KOPT-K1 (cell line): ENCODE results near the gene PNN.
"Not testable (repeated sequence)": the region's sequence is repeated elsewhere in the genome, so short reads cannot be mapped to it uniquely, and the experiment has no call there.

ENCODE experiments used
- H3K27ac ChIP-seq: fragments of 200-600 bp; sonication (generic); 2 replicates; pipeline ENCODE4 v1.5.1; 2016; ENCODE audit warnings: antibody characterized with exemption, mild to moderate bottlenecking, low read depth, low read length; ENCODE audit not compliant: poor library complexity, severe bottlenecking
- H3K36me3 ChIP-seq: fragments of 200-600 bp; sonication (generic); 2 replicates; pipeline ENCODE4 v1.5.1; 2017; ENCODE audit warnings: antibody characterized with exemption, mild to moderate bottlenecking, low read length, moderate library complexity; ENCODE audit not compliant: insufficient read depth
- H3K9me3 ChIP-seq: fragments of 200-600 bp; sonication (generic); 2 replicates; pipeline ENCODE4 v1.5.1; 2017; ENCODE audit warnings: antibody characterized with exemption, low read length, mild to moderate bottlenecking; ENCODE audit not compliant: insufficient read depth, poor library complexity, severe bottlenecking

The PNN gene

GRCh38 chr14:39174560-39175444 is at the start of gene PNN:
TSS of gene PNN (plus strand) at chr14:39175254. CDS start at chr14:39175280, 26 bp downstream.
- peaks cover 39% of the 10 kb centered on the region for H3K36me3 ChIP-seq
- no peaks in the 10 kb centered on the region for H3K9me3 ChIP-seq
- peak within 1 kb of the TSS; percentile 85 for H3K27ac ChIP-seq

DNA sequence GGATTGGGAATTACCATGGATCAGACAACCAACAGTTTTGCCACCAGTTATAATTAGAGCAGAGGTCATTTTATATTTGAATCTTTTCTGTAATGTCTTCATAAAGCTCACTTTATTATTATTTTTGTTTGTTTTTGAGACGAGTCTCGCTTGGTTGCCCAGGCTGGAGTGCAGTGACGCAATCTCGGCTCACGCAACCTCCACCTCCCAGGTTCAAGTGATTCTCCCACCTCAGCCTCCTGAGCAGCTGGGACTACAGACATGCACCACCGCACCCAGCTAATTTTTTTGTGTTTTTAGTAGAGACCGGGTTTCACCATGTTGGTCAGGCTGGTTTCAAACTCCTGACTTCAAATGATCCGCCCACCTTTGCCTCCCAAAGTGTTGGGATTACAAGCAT is 37.2 kb upstream of the PNN start:
- H3K9me3 ChIP-seq, result peaks cover 16% of the 10 kb centered on the region
- not testable (repeated sequence) for H3K27ac ChIP-seq
- H3K36me3 ChIP-seq, result peaks cover 85% of the 10 kb centered on the region

DNA sequence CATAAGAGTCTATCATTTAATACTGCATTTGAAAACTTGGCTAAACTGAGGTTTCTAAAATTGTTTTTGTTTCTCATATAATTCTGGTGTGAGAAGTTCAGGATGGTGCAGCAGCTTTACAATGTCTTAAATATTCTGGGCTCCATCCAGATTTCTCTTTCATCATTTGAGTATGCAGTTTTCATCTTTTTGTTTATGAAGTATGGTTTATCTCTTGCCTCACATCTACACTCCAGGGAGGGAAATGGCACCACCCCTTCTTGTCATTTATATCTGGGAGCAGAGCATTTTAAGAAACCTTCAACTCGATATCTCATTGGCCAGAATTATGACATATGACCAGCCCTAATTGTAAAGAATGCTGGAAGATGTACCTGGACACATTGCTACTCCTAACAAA is 36.6 kb upstream of the PNN start:
- peaks cover 16% of the 10 kb centered on the region for H3K9me3 ChIP-seq
- H3K27ac ChIP-seq, result no peak overlapping the region
- peaks cover 83% of the 10 kb centered on the region for H3K36me3 ChIP-seq

GRCh38 chr14:39140170-39140569 is 34.9 kb upstream of the PNN start:
- Histone ChIP-seq H3K27ac (no peak overlapping the region), H3K9me3 (peaks cover 16% of the 10 kb centered on the region), H3K36me3 (peaks cover 65% of the 10 kb centered on the region)

- H3K27ac ChIP-seq, result not testable (repeated sequence)
- H3K36me3 ChIP-seq, result peaks cover 60% of the 10 kb centered on the region
- peaks cover 16% of the 10 kb centered on the region for H3K9me3 ChIP-seq
Measured at GRCh38 chr14:39141623-39142022, 33.4 kb upstream of the PNN start.

DNA sequence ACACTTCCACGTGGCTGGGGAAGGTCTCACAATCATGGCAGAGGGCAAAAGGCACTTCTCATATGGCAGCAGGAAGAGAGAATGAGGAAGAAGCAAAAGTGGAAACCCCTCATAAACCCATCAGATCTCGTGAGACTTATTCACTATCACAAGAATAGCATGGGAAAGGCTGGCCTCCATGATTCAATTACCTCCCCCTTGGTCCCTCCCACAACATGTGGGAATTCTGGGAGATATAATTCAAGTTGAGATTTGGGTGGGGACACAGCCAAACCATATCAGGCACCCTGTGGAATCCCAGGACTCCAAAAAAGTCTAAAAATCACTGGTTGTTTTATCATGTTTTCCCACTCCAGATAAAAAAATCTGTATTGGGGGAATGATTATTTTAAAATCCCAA is 31.8 kb upstream of the PNN start:
- H3K27ac ChIP-seq, result not testable (repeated sequence)
- Histone ChIP-seq H3K36me3 (peaks cover 60% of the 10 kb centered on the region), H3K9me3 (peaks cover 16% of the 10 kb centered on the region)

DNA sequence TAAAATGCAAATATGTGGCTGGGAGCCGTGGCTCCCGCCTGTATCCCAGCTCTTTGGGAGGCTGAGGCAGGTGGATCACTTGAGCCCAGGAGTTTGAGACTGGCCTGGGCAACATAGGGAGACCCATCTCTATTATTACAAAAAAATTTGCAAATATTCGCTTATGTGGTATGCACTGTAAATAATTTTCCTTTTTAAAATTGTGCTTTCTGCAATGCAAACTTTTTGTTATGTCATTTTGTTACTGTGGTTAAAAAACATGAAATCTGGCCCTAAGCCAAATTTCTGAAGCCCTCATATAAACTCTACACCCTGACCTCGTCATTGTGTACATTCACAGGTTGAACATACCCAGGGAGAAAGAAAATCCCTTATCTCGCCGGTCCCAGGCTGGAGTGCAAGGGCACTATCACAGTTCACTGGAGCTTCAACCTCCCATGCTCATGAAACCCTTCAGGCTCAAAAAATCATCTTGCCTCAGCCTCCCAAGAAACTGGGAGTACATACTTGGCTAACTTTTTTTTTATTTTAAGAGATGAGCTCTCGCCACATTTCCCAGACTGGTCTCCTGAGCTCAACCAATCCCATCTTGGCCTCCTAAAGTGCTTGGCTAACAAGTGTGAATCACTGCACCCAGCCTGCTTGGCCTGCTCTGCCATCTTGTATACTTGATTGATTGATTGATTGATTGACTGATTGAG is 29.6 kb upstream of the PNN start:
- peaks cover 16% of the 10 kb centered on the region for H3K9me3 ChIP-seq
- no peak overlapping the region for H3K27ac ChIP-seq
- H3K36me3 ChIP-seq, result peaks cover 59% of the 10 kb centered on the region

GRCh38 chr14:39154594-39155189 is 20.4 kb upstream of the PNN start:
- H3K36me3 ChIP-seq, result peaks cover 84% of the 10 kb centered on the region

DNA sequence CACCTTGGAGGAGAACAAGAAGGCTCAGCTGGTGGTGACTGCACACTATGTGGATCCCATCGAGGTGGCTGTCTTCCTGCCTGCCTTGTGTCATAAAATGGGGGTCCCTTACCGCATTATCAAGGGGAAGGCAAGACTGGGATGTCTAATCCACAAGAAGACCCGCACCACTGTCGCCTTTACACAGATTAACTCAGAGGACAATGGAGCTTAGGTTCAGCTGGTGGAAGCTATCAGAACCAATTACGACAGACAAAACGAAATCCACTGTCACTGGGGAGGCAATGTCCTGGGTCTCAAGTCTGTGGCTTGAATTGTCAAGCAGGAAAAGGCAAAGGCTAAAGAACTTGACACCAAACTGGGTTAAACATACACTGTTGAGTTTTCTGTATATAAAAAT is 17.6 kb upstream of the PNN start:
- Histone ChIP-seq H3K27ac (no peak overlapping the region), H3K36me3 (peaks cover 84% of the 10 kb centered on the region), H3K9me3 (no peaks in the 10 kb centered on the region)

More at GRCh38 chr14:39154594-39155189, 20.4 kb upstream of the PNN start:
- no peaks in the 10 kb centered on the region for H3K9me3 ChIP-seq
- H3K27ac ChIP-seq, result no peak overlapping the region

GRCh38 chr14:39158222-39158858 is 16.7 kb upstream of the PNN start:
- Histone ChIP-seq H3K9me3 (no peaks in the 10 kb centered on the region), H3K36me3 (peaks cover 84% of the 10 kb centered on the region), H3K27ac (no peak overlapping the region)

GRCh38 chr14:39160494-39160893 is 14.6 kb upstream of the PNN start:
- Histone ChIP-seq H3K36me3 (peaks cover 87% of the 10 kb centered on the region), H3K27ac (no peak overlapping the region), H3K9me3 (no peaks in the 10 kb centered on the region)

DNA sequence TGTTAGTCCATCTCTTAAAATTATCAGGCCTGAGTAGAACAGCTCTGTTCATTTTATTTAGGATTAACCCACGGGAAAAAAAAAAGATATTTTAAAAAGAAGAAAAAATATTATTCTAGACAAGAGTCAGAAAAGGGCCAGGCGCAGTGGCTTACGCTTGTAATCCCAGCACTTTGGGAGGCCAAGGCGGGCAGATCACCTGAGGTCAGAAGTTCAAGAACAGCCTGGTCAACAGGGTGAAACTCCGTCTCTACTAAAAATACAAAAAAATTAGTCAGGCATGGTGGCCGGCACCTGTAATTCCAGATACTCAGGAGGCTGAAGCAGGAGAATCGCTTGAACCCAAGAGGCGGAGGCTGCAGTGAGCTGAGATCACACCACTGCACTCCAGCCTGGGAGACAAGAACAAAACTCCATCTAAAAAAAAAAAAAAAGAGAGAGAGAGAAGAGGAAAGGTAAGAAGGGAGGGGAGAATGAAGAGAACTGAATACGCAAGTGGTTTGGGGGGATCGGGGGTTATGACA is 7.2 kb upstream of the PNN start:
- H3K9me3 ChIP-seq, H3K27ac ChIP-seq: not testable (repeated sequence)
- H3K36me3 ChIP-seq, result peaks cover 34% of the 10 kb centered on the region

DNA sequence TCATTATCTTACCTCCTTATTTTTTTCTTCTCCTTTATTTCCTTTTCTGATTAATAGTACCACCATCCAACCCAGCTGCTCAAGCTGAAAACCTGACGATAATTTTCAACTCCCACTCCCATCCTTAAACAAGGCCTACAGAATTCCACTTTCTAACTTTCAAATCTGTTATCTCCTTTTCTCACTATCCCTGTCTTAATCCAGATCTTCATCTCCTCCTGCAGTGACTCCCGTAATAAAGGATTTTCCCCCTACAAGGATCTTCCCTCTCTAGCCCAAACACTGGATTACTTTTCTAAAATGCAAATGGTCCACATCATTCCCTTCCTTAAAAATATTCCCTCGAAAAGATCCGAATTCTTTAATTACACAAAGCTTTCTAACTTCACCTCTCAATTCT is 6.5 kb upstream of the PNN start:
- Histone ChIP-seq H3K36me3 (peaks cover 27% of the 10 kb centered on the region), H3K9me3 (no peaks in the 10 kb centered on the region), H3K27ac (no peak overlapping the region)

GRCh38 chr14:39169541-39169900 is 5.5 kb upstream of the PNN start:
- peak overlapping the region; percentile 87 for H3K27ac ChIP-seq
- no peaks in the 10 kb centered on the region for H3K9me3 ChIP-seq
- peaks cover 17% of the 10 kb centered on the region for H3K36me3 ChIP-seq

GRCh38 chr14:39173198-39173597 is 1.9 kb upstream of the PNN start:
- Histone ChIP-seq H3K27ac (no peak overlapping the region), H3K36me3 (peaks cover 23% of the 10 kb centered on the region), H3K9me3 (no peaks in the 10 kb centered on the region)
